HepG2 (cell line): ENCODE data around the gene CLCN4. TPM values are rescaled to one million over a fixed set of nuclear protein-coding genes. Genes with fewer than 3 reads are reported as not detected.

Source experiments
- ATAC-seq: fragments of 200-7000 bp; cut with Tn5 transposase; 3 replicates; pipeline ENCODE4 v1.9.1; 2020; ENCODE audit warnings: mild to moderate bottlenecking, moderate library complexity
- Bru-seq: library from RNA; stranded (reverse); fragments of 400-500 nt; gene quantifications from one replicate; lab custom pipeline; 2021; lab: Mats Ljungman, UMichigan
- BruChase-seq, 2 experiments: library from RNA; stranded (reverse); fragments of 400-500 nt; gene quantifications; one replicate each; lab custom pipeline; 2021; lab: Mats Ljungman, UMichigan
- BruUV-seq: library from RNA; stranded (reverse); fragments of 400-500 nt; replicated peaks from 2 replicates; lab custom pipeline; 2021; lab: Mats Ljungman, UMichigan
- CTCF ChIA-PET: fragments of 300-600 bp; formaldehyde crosslinking; extraction: SDS; loops from one replicate; lab custom pipeline; 2021; ENCODE audit warnings: low total read pairs, inconsistent platforms, low intra/inter-chr PET ratio; lab: Yijun Ruan, JAX
- POLR2A ChIA-PET: fragments of 350-600 bp; sonication (Branson Sonifier 250); formaldehyde crosslinking; loops from one replicate; lab custom pipeline; 2020; ENCODE audit warnings: antibody characterized with exemption, inconsistent platforms; lab: Yijun Ruan, JAX
- DNase-seq: peaks from one replicate; pipeline ENCODE4 v3.0.0-alpha.2; 2015; ENCODE audit warnings: low spot score
- FAIRE-seq: peaks from 3 replicates; lab custom pipeline; 2011; peaks lifted over from hg19 to GRCh38; lab: Jason Lieb, UNC
- H2AFZ ChIP-seq: one replicate; pipeline ENCODE4 v1.6.1; 2011; ENCODE audit warnings: low read length, inconsistent platforms
- H3K27ac ChIP-seq: fragments of 300-600 bp; 3 replicates; pipeline ENCODE4 v1.8.0; 2011; ENCODE audit warnings: mixed run types, mild to moderate bottlenecking, mixed read lengths, low read length, inconsistent platforms; ENCODE audit not compliant: insufficient read depth; ENCODE audit errors: extremely low read length
- H3K27me3 ChIP-seq, 2 experiments: fragments of 200-600 bp in 1 of 2; 2 replicates in 1 of 2; 3 replicates in 1 of 2; pipeline versions ENCODE4 v1.6.0 to v1.8.0; 2011; ENCODE audit warnings: low read length in 2 of 2, mild to moderate bottlenecking in 2 of 2, moderate library complexity in 2 of 2, inconsistent platforms in 1 of 2; ENCODE audit not compliant: insufficient read depth in 2 of 2, control insufficient read depth in 1 of 2
- H3K36me3 ChIP-seq, 2 experiments: fragments of 200-600 bp in 1 of 2; replicated peaks in 1 of 2; 2 replicates in 1 of 2; 3 replicates in 1 of 2; pipeline versions ENCODE4 v1.5.1 to v1.8.0; 2011; ENCODE audit warnings: low read length in 2 of 2, inconsistent platforms in 1 of 2; ENCODE audit not compliant: insufficient read depth in 2 of 2, control insufficient read depth in 1 of 2
- H3K4me1 ChIP-seq: 2 replicates; pipeline ENCODE4 v1.5.1; 2012; ENCODE audit warnings: low read length, inconsistent platforms; ENCODE audit not compliant: insufficient read depth
- H3K4me2 ChIP-seq: 2 replicates; pipeline ENCODE4 v1.6.0; 2011; ENCODE audit warnings: low read depth, low read length, inconsistent platforms
- H3K4me3 ChIP-seq, 3 experiments: fragments of 200-600 bp in 1 of 3; sonication (generic), shearing (Covaris generic) in 1 of 3; replicated peaks in 1 of 3; 2 replicates each; pipeline ENCODE4 v1.5.1; 2011 to 2016; ENCODE audit warnings: low read length in 3 of 3, inconsistent platforms in 2 of 3, low read depth in 2 of 3, mild to moderate bottlenecking in 2 of 3, control low read depth in 1 of 3, mixed read lengths in 1 of 3; ENCODE audit not compliant: insufficient read depth in 1 of 3
- H3K79me2 ChIP-seq: one replicate; pipeline ENCODE4 v1.6.1; 2011; ENCODE audit warnings: low read length, inconsistent platforms; ENCODE audit not compliant: insufficient read depth
- H3K9ac ChIP-seq: 2 replicates; pipeline ENCODE4 v1.6.0; 2011; ENCODE audit warnings: mild to moderate bottlenecking, low read depth, low read length, inconsistent platforms; ENCODE audit not compliant: insufficient read depth
- H3K9me3 ChIP-seq: 2 replicates; pipeline ENCODE4 v1.5.1; 2012; ENCODE audit warnings: mild to moderate bottlenecking, low read length
- H4K20me1 ChIP-seq: 2 replicates; pipeline ENCODE4 v1.6.0; 2011; ENCODE audit warnings: inconsistent platforms, mild to moderate bottlenecking, low read length, moderate library complexity; ENCODE audit not compliant: insufficient read depth
- ARID5B ChIP-seq: IDR thresholded peaks from 2 replicates; pipeline ENCODE4 v1.4.0; 2020; ENCODE audit warnings: mild to moderate bottlenecking, missing genetic modification reagents
- DZIP1 ChIP-seq: sonication (generic); formaldehyde crosslinking; IDR thresholded peaks from 2 replicates; pipeline ENCODE4 v1.5.0; 2020; ENCODE audit warnings: mild to moderate bottlenecking, missing genetic modification reagents
- NFYB ChIP-seq: sonication (generic); formaldehyde crosslinking; IDR thresholded peaks from 2 replicates; pipeline ENCODE4 v1.4.0; 2020; ENCODE audit warnings: missing genetic modification reagents
- PHF8 ChIP-seq: sonication (generic); formaldehyde crosslinking; IDR thresholded peaks from 2 replicates; pipeline ENCODE4 v1.5.0; 2020; ENCODE audit warnings: missing genetic modification reagents
- RBFOX2 ChIP-seq: fragments of 200-400 bp; formaldehyde crosslinking; IDR thresholded peaks from 2 replicates; pipeline ENCODE4 v1.6.1; 2017; ENCODE audit warnings: low read depth, mild to moderate bottlenecking, low read length
- YY1 ChIP-seq: IDR thresholded peaks from 2 replicates; pipeline ENCODE4 v1.6.1; 2011; ENCODE audit warnings: low read length, low read depth, moderate library complexity, mild to moderate bottlenecking; ENCODE audit not compliant: insufficient read depth, insufficient replicate concordance
- ZNF329 ChIP-seq: sonication (generic); formaldehyde crosslinking; IDR thresholded peaks from 2 replicates; pipeline ENCODE4 v1.9.0; 2021; ENCODE audit warnings: low read depth, mild to moderate bottlenecking, missing genetic modification reagents
- ZNF33B ChIP-seq: sonication (generic); formaldehyde crosslinking; IDR thresholded peaks from 2 replicates; pipeline ENCODE4 v1.5.1; 2020; ENCODE audit warnings: mild to moderate bottlenecking, missing genetic modification reagents
- ZNF501 ChIP-seq: sonication (generic); formaldehyde crosslinking; IDR thresholded peaks from 2 replicates; pipeline ENCODE4 v1.5.1; 2020; ENCODE audit warnings: mild to moderate bottlenecking, moderate library complexity, missing genetic modification reagents
- WGBS: methylation state at CpG from one replicate; pipeline ENCODE4 v1.1.6; 2017; ENCODE audit warnings: low lambda C conversion rate; 5-methylcytosine and 5-hydroxymethylcytosine counted together
- in situ Hi-C: cut with HindIII; loops from 2 replicates; pipeline ENCODE4 v1.10.0; 2017; ENCODE audit warnings: low pct_unique_long_range_greater_than_20kb; ENCODE audit not compliant: extremely low pct_ligation_motif_present
- intact Hi-C: fragments of 100-400 bp; cut with micrococcal nuclease; formaldehyde crosslinking; loops from one replicate; pipeline ENCODE4 v1.10.0; 2022; ENCODE audit not compliant: unreplicated experiment
- long read RNA-seq, 2 experiments: library from RNA in 1 of 2; library from polyadenylated mRNA in 1 of 2; stranded (forward) in 1 of 2; unstranded in 1 of 2; transcript quantifications; one replicate each; pipeline ENCODE4 v2.0.0, GENCODE V29; 2019 to 2022
- polyA minus RNA-seq, 3 experiments: library from RNA; depleted of rRNA, polyadenylated mRNA; stranded (reverse); fragments of >200 nt; gene quantifications; 2 replicates each; pipeline ENCODE4 v1.2.3, GENCODE V29; 2011; ENCODE audit warnings: low replicate concordance in 1 of 3
- polyA plus RNA-seq, 8 experiments: library from polyadenylated mRNA; depleted of rRNA in 3 of 8; stranded (reverse) in 7 of 8; unstranded in 1 of 8; fragments of >200 nt; fragmentation: Illumina TruSeq in 4 of 8; extraction: Trizol in 4 of 8; gene quantifications; 2 replicates each; pipeline versions ENCODE4 v1.2.1 to v1.2.3, GENCODE V29; 2011 to 2016; ENCODE audit warnings: low read depth in 4 of 8, missing spikeins in 1 of 8, mixed read lengths in 1 of 8; ENCODE audit not compliant: insufficient read depth in 1 of 8
- total RNA-seq, 5 experiments: library from RNA; depleted of rRNA; stranded (reverse); fragments of >200 nt; fragmentation: Illumina TruSeq; extraction: Trizol; gene quantifications; 2 replicates each; pipeline ENCODE4 v1.2.3, GENCODE V29; 2016; ENCODE audit warnings: low read depth in 1 of 5

The CLCN4 gene
- total RNA-seq (2016; rRNA removed; fragmentation: Illumina TruSeq; extraction: Trizol) = 2.5 and 2.6 TPM in 2 replicates
- 0.53 and 0.81 TPM in 2 replicates for total RNA-seq (2016; cell fraction: cytosol; rRNA removed; fragmentation: Illumina TruSeq; extraction: Trizol; ENCODE audit: low read depth)
- 2.4 and 2.7 TPM in 2 replicates for total RNA-seq (2016; cell fraction: insoluble cytoplasmic fraction; rRNA removed; fragmentation: Illumina TruSeq; extraction: Trizol)
- 1.00 and 1.1 TPM in 2 replicates for total RNA-seq (2016; cell fraction: membrane; rRNA removed; fragmentation: Illumina TruSeq; extraction: Trizol)
- 2.7 and 3.0 TPM in 2 replicates for total RNA-seq (2016; cell fraction: nucleus; rRNA removed; fragmentation: Illumina TruSeq; extraction: Trizol)
- 1.8 and 1.9 TPM in 2 replicates for polyA plus RNA-seq (2011; rRNA removed)
- 2.3 and 2.4 TPM in 2 replicates for polyA plus RNA-seq (2011; cell fraction: cytosol; rRNA removed)
- polyA plus RNA-seq (2011; cell fraction: nucleus; rRNA removed) = 1.2 and 1.9 TPM in 2 replicates
- polyA plus RNA-seq (2012) = 1.6 and 1.9 TPM in 2 replicates
- polyA plus RNA-seq (2016; cell fraction: cytosol; fragmentation: Illumina TruSeq; extraction: Trizol; ENCODE audit: low read depth) = 0.17 and 0.18 TPM in 2 replicates
- 1.6 and 1.7 TPM in 2 replicates for polyA plus RNA-seq (2016; cell fraction: insoluble cytoplasmic fraction; fragmentation: Illumina TruSeq; extraction: Trizol; ENCODE audit: low read depth)
- polyA plus RNA-seq (2016; cell fraction: membrane; fragmentation: Illumina TruSeq; extraction: Trizol; ENCODE audit: low read depth) = 0.66 and 0.90 TPM in 2 replicates
- polyA plus RNA-seq (2016; cell fraction: nucleus; fragmentation: Illumina TruSeq; extraction: Trizol; ENCODE audit: insufficient read depth, low read depth) = 2.5 and 2.8 TPM in 2 replicates
- 1.7 and 8.7 TPM in 2 replicates for polyA minus RNA-seq (2011; rRNA and poly(A)+ RNA removed; ENCODE audit: low replicate concordance)
- 3.8 and 5.8 TPM in 2 replicates for polyA minus RNA-seq (2011; cell fraction: cytosol; rRNA and poly(A)+ RNA removed)
- 2.8 and 3.4 TPM in 2 replicates for polyA minus RNA-seq (2011; cell fraction: nucleus; rRNA and poly(A)+ RNA removed)
- percentile 44 among the genes with signal in this experiment for Bru-seq, nascent RNA
- BruChase-seq, experiment 1, labeled RNA remaining after a 6-hour chase = percentile 54 among the genes with signal in this experiment
- percentile 45 among the genes with signal in this experiment for BruChase-seq, experiment 2, labeled RNA remaining after a 2-hour chase
- long read RNA-seq, experiment 1, full-length matches to known transcripts = 1 of 1 reads
- long read RNA-seq, experiment 1, partial matches to known transcripts = 0 of 1 reads
- long read RNA-seq, experiment 1, other reads (novel, unspliced or antisense) = 0 of 1 reads
- long read RNA-seq, experiment 2, full-length matches to known transcripts = 1 of 11 reads
- long read RNA-seq, experiment 2, partial matches to known transcripts = 9 of 11 reads
- long read RNA-seq, experiment 2, other reads (novel, unspliced or antisense) = 1 of 11 reads

DNA sequence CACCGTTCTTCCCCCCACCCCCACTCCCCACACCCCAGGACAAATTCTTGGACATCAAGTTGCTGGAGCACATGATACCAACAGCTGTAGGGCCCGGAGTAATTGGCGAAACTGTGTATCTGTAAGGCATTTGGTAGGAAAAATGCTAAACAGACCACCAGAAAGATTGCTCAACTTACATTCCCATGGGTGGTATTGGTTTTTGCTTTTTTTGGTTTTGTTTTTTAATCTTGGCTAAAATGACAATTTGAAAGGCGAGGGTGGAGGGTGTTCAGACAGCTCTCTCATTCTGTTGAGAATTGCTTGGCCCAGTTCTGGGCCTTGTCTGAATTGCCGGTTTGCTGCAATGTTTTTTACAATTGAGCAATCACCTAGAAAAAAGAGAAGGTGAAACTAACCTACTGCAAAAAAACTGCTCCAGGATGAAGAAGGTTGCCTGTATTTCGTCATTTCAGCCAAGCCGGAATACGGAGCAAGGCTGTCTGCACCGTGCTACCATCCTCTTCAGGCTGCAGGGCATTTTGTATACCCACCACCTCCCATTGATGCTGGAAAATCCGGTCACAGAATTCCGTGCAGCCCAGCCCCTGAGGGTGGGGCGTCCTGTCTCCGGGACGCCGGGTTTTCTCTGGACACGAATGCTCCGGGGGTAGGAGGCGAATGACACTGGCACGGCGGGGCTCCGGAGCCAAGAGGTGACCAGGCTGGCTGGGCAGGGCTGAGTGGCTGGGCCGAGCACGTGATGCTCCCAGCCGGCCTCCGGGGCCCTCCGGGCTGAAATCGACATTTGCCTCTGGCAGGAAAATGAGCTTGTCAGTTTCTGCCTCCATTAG, at the start of gene CLCN4:
Gene CLCN4 (plus strand): TSS at position 777 of the 833 bp plus-strand sequence. CDS start 28,058 bp downstream, outside the sequence.
- Histone ChIP-seq H3K9ac (peak within 1 kb of the TSS; percentile 75), H3K36me3 (no peaks in the 10 kb centered on the region), H3K9me3 (no peaks in the 10 kb centered on the region), H3K79me2 (no peaks in the 10 kb centered on the region), H3K4me1 (peaks cover 30% of the 10 kb centered on the region), H2AFZ (peak within 1 kb of the TSS; percentile 83), H3K4me3 (peak within 1 kb of the TSS; percentile 62 to 70 (median 66)), H3K27me3 (no peaks in the 10 kb centered on the region), H4K20me1 (no peaks in the 10 kb centered on the region), H3K27ac (peak within 1 kb of the TSS; percentile 85), H3K4me2 (peak within 1 kb of the TSS; percentile 80)
- peak; percentile 99 for ATAC-seq
- CTCF ChIA-PET = interaction anchor here (2.4 kb wide), 1 partner anchor 37 kb away, joined by 11 read pairs; no protein-coding TSS in a partner anchor
- peak; percentile 65 for FAIRE-seq
- in situ Hi-C loops (no loop called here), intact Hi-C loops (no loop called here)
- WGBS = 6% methylated on average over 5 of the region's 27 CpGs
- TSS peak; percentile 88 for BruUV-seq
- POLR2A ChIA-PET = interaction anchor here (0.6 to 1.6 kb wide), 5 partner anchors 13 to 836 kb away, joined by 3 to 15 read pairs (median 4); no protein-coding TSS in a partner anchor
- DNase-seq = peak; percentile 67
- peak; percentile 23; the same call in 1 of the 2 replicates for TF ChIP-seq NFYB (CRISPR knock-in tag)
- TF ChIP-seq RBFOX2 = peak; percentile 66
- peak; percentile 24; the same call in 1 of the 2 replicates for TF ChIP-seq ZNF501 (CRISPR knock-in tag)
- peak; percentile 53 for TF ChIP-seq PHF8
- 0 out of 2 replicates have a peak, but pooled peaks have one; percentile 45 for TF ChIP-seq ARID5B (CRISPR knock-in tag)
- no peak for TF ChIP-seq ZNF33B (CRISPR knock-in tag)
- TF ChIP-seq ZNF329 (CRISPR knock-in tag) = no peak
- no peak for TF ChIP-seq YY1
- TF ChIP-seq DZIP1 (CRISPR knock-in tag) = no peak
